Anterior cingulate cortex (tissue), 58 donors: ENCODE data around the gene WDR36.

Experiments
- DNase-seq, 58 donors: peaks; one replicate each; lab custom pipeline; 2025; lab: John Stamatoyannopoulos, UW

WDR36 gene

DNA sequence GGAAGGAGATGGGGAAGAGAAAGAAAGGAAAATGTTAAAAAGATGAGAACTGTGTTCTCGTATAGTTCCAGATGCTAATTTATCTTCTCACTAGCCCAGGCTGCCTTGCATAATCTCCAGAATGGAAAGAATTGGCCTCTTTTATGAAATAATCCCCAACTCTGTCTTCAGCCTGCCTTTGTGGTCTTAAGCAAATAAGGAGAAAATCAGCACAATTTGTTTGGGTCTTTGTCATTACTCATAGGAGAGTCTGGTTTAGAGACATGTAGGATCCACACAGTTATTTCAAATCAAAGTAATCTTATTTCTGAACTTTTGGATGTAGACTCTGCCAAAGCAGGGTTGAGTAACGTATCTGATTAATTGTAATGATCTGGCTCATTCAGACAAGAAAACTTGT is 81.3 kb downstream of the WDR36 start:
- no peak for DNase-seq
